ENCODE results near the gene PPM1G. TPM values are rescaled to one million over a fixed set of nuclear protein-coding genes. Genes with fewer than 3 reads are reported as not detected.

The PPM1G gene
- total RNA-seq, 2 donors from 2014 or later: 36.3 to 49.4 TPM

GRCh38 chr2:27379836-27380625 lies 29.4 kb downstream of the PPM1G start:
- TF ChIP-seq POLR2A (IDR thresholded peaks at IDR 0.05) (peak in 2 of 3 donors; percentile 35 to 47), CTCF (IDR thresholded peaks at IDR 0.05) (no peak)
- intact Hi-C loops (cut with DNase I): no loop called here
- DNase-seq (peak in 3 of 4 donors; percentile 55 to 65 (median 63)), ATAC-seq (peak; percentile 42)
- H3K27ac ChIP-seq: peak overlapping the region; percentile 73 to 93 (median 90)
- H3K27me3 ChIP-seq: no peaks in the 10 kb centered on the region
- no peaks in the 10 kb centered on the region for H3K9me3 ChIP-seq
- H3K36me3 ChIP-seq (replicated peaks in 1 of 2; ENCODE audit: insufficient read depth in 1 of 2, low read depth in 2 of 2): peaks cover 13 to 26% of the 10 kb centered on the region in 2 donors
- 2 to 3% methylated on average over 17 to 35 of the region's 35 CpGs for WGBS, 2 donors
- peak overlapping the region; percentile 16 to 66 for H3K4me3 ChIP-seq
- peaks cover 29% of the 10 kb centered on the region for H3K4me1 ChIP-seq

- no peak for DNase-seq
- 54 to 55% methylated on average over 2 of the region's 2 CpGs for WGBS, 2 donors
Measured at GRCh38 chr2:27379383-27379835, 30.0 kb downstream of the PPM1G start.

GRCh38 chr2:27378809-27379290 lies 30.5 kb downstream of the PPM1G start:
- no peak overlapping the region for H3K4me3 ChIP-seq
- H3K4me1 ChIP-seq: peaks cover 29% of the 10 kb centered on the region
- DNase-seq (no peak), ATAC-seq (no peak)
- intact Hi-C loops (cut with DNase I): no loop called here
- peak overlapping the region in 2 of 4 donors; percentile 93 for H3K27ac ChIP-seq
- WGBS, 2 donors: 83 to 88% methylated on average over 5 to 6 of the region's 9 CpGs
- TF ChIP-seq CTCF (IDR thresholded peaks at IDR 0.05) (no peak), POLR2A (IDR thresholded peaks at IDR 0.05) (peak in 1 of 3 donors; percentile 3)
- no peaks in the 10 kb centered on the region for H3K27me3 ChIP-seq
- H3K9me3 ChIP-seq: no peaks in the 10 kb centered on the region
- peaks cover 17 to 26% of the 10 kb centered on the region in 2 donors for H3K36me3 ChIP-seq (replicated peaks in 1 of 2; ENCODE audit: insufficient read depth in 1 of 2, low read depth in 2 of 2)

More at GRCh38 chr2:27379383-27379835, 30.0 kb downstream of the PPM1G start:
- Histone ChIP-seq H3K4me3 (no peak overlapping the region), H3K27ac (peak overlapping the region; percentile 73 to 93 (median 90)), H3K9me3 (no peaks in the 10 kb centered on the region), H3K4me1 (peaks cover 29% of the 10 kb centered on the region), H3K27me3 (no peaks in the 10 kb centered on the region), H3K36me3 (replicated peaks in 1 of 2; ENCODE audit: insufficient read depth in 1 of 2, low read depth in 2 of 2) (peaks cover 17 to 28% of the 10 kb centered on the region in 2 donors)
- ATAC-seq: no peak
- intact Hi-C loops (cut with DNase I): no loop called here
- TF ChIP-seq CTCF (IDR thresholded peaks at IDR 0.05) (no peak), POLR2A (IDR thresholded peaks at IDR 0.05) (no peak)

GRCh38 chr2:27378096-27378808 lies 31.1 kb downstream of the PPM1G start:
- no peak overlapping the region for H3K27ac ChIP-seq
- ATAC-seq: no peak
- no peaks in the 10 kb centered on the region for H3K9me3 ChIP-seq
- H3K27me3 ChIP-seq: no peaks in the 10 kb centered on the region
- peak in 2 of 4 donors; percentile 28 to 31 for DNase-seq
- TF ChIP-seq POLR2A (IDR thresholded peaks at IDR 0.05): no peak
- peak in 2 of 7 experiments; percentile 6 to 13 for TF ChIP-seq CTCF (IDR thresholded peaks at IDR 0.05)
- peaks cover 29% of the 10 kb centered on the region for H3K4me1 ChIP-seq
- WGBS, 2 donors: 74 to 84% methylated on average over 16 to 28 of the region's 29 CpGs
- H3K36me3 ChIP-seq (replicated peaks in 1 of 2; ENCODE audit: insufficient read depth in 1 of 2, low read depth in 2 of 2): peaks cover 17 to 26% of the 10 kb centered on the region in 2 donors
- H3K4me3 ChIP-seq: no peak overlapping the region
- intact Hi-C loops (cut with DNase I): no loop called here
